ENCODE data around the gene NET1.

DNA sequence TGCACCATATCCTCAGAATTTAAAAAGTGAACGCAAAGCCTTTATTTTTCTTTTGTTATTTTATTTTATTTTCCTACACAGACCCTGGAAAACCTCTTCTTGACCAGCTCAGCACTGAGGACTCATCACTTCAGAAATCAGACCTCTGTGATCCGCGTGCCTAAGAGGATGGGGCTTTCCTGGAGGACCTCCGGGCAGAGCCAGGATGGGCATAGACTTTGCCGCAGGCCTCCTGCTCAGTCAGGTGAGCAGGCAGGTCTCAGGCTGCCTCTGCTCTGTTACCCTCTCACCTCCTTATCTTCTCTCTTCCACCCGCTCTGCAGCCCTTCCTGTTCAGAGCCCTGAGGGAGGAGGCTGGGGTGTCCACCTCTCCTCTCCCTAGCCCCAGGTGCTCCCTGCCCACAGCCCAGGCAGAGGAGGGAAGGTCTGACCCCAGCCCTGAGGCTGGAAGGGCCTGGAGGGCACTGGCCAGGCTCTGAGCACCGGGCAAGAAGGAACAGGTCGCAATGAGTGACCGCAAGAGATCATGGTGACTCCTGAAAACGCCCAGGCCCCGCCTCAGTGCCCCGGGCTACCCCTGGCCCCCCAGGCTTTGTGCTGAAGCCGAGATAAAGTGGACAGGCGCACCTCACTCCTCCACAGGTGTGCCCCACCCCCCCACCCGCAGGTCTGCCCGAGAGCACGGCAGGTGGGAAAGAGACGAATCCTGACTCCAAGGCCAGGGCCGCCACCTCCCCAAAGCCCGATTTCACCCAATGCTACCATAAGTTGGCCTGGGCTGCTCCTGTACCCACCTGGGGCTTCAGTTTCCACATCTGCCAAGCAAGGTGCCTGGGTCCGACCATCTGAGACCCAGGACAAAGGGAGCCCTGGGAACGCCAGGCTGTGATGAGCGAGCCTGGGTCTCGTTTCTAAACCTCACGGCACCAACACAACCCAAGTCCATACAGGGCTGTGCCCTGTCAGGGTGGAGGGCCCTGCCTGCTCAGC, 84.2 kb downstream of the NET1 start:
- TF ChIP-seq, protein P1, sequence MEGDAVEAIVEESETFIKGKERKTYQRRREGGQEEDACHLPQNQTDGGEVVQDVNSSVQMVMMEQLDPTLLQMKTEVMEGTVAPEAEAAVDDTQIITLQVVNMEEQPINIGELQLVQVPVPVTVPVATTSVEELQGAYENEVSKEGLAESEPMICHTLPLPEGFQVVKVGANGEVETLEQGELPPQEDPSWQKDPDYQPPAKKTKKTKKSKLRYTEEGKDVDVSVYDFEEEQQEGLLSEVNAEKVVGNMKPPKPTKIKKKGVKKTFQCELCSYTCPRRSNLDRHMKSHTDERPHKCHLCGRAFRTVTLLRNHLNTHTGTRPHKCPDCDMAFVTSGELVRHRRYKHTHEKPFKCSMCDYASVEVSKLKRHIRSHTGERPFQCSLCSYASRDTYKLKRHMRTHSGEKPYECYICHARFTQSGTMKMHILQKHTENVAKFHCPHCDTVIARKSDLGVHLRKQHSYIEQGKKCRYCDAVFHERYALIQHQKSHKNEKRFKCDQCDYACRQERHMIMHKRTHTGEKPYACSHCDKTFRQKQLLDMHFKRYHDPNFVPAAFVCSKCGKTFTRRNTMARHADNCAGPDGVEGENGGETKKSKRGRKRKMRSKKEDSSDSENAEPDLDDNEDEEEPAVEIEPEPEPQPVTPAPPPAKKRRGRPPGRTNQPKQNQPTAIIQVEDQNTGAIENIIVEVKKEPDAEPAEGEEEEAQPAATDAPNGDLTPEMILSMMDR (IDR thresholded peaks at IDR 0.05), result no peak
- no peak for TF ChIP-seq EP300 (IDR thresholded peaks at IDR 0.05)
- TF ChIP-seq POLR2A (IDR thresholded peaks at IDR 0.05), result no peak
